ENCODE measurements around the gene ANKAR. TPM values are rescaled to one million over a fixed set of nuclear protein-coding genes. Genes with fewer than 3 reads are reported as not detected.
"Not testable (repeated sequence)": the region's sequence is repeated elsewhere in the genome, so short reads cannot be mapped to it uniquely, and the experiment has no call there.

ANKAR gene
- total and polyA plus RNA-seq, 2 experiments from 2014 or later: 3.0 to 4.4 TPM

DNA sequence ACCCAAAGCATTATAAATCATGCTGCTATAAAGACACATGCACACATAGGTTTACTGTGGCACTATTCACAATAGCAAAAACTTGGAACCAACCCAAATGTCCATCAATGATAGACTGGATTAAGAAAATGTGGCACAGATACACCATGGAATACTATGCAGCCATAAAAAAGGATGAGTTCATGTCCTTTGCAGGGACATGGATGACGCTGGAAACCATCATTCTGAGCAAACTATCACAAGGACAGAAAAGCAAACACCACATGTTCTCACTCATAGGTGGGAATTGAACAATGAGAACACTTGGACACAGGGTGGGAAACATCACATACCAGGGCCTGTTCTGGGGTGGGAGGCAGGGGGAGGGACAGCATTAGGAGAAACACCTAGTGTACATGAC is 43.1 kb downstream of the ANKAR start:
- not testable (repeated sequence) for H3K27ac Mint-ChIP-seq; H3K4me3 Mint-ChIP-seq; H3K4me3 ChIP-seq; ATAC-seq; H4K20me1 ChIP-seq (replicated peaks; ENCODE audit: insufficient read depth); H3K27ac ChIP-seq (ENCODE audit: low read depth); H3K4me2 ChIP-seq; H3F3A ChIP-seq (replicated peaks; ENCODE audit: low read depth); H3K9me2 ChIP-seq (ENCODE audit: insufficient read depth); H2AFZ ChIP-seq; H3K4me1 Mint-ChIP-seq; H3K27me3 Mint-ChIP-seq (ENCODE audit: insufficient read depth, low read depth, poor library complexity); H3K27me3 ChIP-seq (ENCODE audit: insufficient read depth); H3K36me3 ChIP-seq (ENCODE audit: insufficient read depth); H3K79me2 ChIP-seq (replicated peaks; ENCODE audit: insufficient read depth); DNase-seq (ENCODE audit: low spot score); H3K4me1 ChIP-seq (ENCODE audit: insufficient read depth)
- peaks cover 17% of the 10 kb centered on the region; the same call in 2 of the 3 replicates for H3K36me3 Mint-ChIP-seq (ENCODE audit: low read depth)
- H3K9me3 Mint-ChIP-seq: peaks cover 54% of the 10 kb centered on the region

GRCh38 chr2:189719571-189719970 is 45.1 kb downstream of the ANKAR start:
- Mint-ChIP-seq H3K9me3 (peaks cover 34% of the 10 kb centered on the region), H3K4me1 (no peaks in the 10 kb centered on the region), H3K27ac (no peak overlapping the region), H3K27me3 (ENCODE audit: insufficient read depth, low read depth, poor library complexity) (no peaks in the 10 kb centered on the region), H3K36me3 (ENCODE audit: low read depth) (peaks cover 6% of the 10 kb centered on the region; the same call in 1 of the 3 replicates), H3K4me3 (no peak overlapping the region)
- Histone ChIP-seq H3K4me2 (no peak overlapping the region), H4K20me1 (replicated peaks; ENCODE audit: insufficient read depth) (no peaks in the 10 kb centered on the region), H3K4me1 (ENCODE audit: insufficient read depth) (no peaks in the 10 kb centered on the region), H3K36me3 (ENCODE audit: insufficient read depth) (no peaks in the 10 kb centered on the region), H3F3A (replicated peaks; ENCODE audit: low read depth) (no peaks in the 10 kb centered on the region), H3K9me2 (ENCODE audit: insufficient read depth) (no peaks in the 10 kb centered on the region), H3K4me3 (no peak overlapping the region), H3K79me2 (replicated peaks; ENCODE audit: insufficient read depth) (no peaks in the 10 kb centered on the region), H2AFZ (no peak overlapping the region), H3K27ac (ENCODE audit: low read depth) (no peak overlapping the region), H3K27me3 (ENCODE audit: insufficient read depth) (no peaks in the 10 kb centered on the region)
- DNase-seq (ENCODE audit: low spot score) (no peak), ATAC-seq (no peak)
- TF ChIP-seq JUNB (IDR thresholded peaks at IDR 0.05; ENCODE audit: unreplicated experiment): no peak
- no peak for TF ChIP-seq EZH2phosphoT487 (IDR thresholded peaks at IDR 0.05; ENCODE audit: unreplicated experiment)
- no peak for TF ChIP-seq CTCF (conservative IDR thresholded peaks at IDR 0.05; ENCODE audit: low read depth in 2 of 2)
- TF ChIP-seq NANOG (IDR thresholded peaks at IDR 0.05; ENCODE audit: borderline replicate concordance): no peak
- no peak for TF ChIP-seq ZNF114 (CRISPR knock-in tag; IDR thresholded peaks at IDR 0.05)
- TF ChIP-seq POLR2AphosphoS5 (IDR thresholded peaks at IDR 0.05; ENCODE audit: low read depth): no peak
- no peak for TF ChIP-seq EZH2 (IDR thresholded peaks at IDR 0.05; ENCODE audit: low read depth, unreplicated experiment)
- no peak for TF ChIP-seq STAT1 (IDR thresholded peaks at IDR 0.05; ENCODE audit: unreplicated experiment)
- TF ChIP-seq, protein P1, sequence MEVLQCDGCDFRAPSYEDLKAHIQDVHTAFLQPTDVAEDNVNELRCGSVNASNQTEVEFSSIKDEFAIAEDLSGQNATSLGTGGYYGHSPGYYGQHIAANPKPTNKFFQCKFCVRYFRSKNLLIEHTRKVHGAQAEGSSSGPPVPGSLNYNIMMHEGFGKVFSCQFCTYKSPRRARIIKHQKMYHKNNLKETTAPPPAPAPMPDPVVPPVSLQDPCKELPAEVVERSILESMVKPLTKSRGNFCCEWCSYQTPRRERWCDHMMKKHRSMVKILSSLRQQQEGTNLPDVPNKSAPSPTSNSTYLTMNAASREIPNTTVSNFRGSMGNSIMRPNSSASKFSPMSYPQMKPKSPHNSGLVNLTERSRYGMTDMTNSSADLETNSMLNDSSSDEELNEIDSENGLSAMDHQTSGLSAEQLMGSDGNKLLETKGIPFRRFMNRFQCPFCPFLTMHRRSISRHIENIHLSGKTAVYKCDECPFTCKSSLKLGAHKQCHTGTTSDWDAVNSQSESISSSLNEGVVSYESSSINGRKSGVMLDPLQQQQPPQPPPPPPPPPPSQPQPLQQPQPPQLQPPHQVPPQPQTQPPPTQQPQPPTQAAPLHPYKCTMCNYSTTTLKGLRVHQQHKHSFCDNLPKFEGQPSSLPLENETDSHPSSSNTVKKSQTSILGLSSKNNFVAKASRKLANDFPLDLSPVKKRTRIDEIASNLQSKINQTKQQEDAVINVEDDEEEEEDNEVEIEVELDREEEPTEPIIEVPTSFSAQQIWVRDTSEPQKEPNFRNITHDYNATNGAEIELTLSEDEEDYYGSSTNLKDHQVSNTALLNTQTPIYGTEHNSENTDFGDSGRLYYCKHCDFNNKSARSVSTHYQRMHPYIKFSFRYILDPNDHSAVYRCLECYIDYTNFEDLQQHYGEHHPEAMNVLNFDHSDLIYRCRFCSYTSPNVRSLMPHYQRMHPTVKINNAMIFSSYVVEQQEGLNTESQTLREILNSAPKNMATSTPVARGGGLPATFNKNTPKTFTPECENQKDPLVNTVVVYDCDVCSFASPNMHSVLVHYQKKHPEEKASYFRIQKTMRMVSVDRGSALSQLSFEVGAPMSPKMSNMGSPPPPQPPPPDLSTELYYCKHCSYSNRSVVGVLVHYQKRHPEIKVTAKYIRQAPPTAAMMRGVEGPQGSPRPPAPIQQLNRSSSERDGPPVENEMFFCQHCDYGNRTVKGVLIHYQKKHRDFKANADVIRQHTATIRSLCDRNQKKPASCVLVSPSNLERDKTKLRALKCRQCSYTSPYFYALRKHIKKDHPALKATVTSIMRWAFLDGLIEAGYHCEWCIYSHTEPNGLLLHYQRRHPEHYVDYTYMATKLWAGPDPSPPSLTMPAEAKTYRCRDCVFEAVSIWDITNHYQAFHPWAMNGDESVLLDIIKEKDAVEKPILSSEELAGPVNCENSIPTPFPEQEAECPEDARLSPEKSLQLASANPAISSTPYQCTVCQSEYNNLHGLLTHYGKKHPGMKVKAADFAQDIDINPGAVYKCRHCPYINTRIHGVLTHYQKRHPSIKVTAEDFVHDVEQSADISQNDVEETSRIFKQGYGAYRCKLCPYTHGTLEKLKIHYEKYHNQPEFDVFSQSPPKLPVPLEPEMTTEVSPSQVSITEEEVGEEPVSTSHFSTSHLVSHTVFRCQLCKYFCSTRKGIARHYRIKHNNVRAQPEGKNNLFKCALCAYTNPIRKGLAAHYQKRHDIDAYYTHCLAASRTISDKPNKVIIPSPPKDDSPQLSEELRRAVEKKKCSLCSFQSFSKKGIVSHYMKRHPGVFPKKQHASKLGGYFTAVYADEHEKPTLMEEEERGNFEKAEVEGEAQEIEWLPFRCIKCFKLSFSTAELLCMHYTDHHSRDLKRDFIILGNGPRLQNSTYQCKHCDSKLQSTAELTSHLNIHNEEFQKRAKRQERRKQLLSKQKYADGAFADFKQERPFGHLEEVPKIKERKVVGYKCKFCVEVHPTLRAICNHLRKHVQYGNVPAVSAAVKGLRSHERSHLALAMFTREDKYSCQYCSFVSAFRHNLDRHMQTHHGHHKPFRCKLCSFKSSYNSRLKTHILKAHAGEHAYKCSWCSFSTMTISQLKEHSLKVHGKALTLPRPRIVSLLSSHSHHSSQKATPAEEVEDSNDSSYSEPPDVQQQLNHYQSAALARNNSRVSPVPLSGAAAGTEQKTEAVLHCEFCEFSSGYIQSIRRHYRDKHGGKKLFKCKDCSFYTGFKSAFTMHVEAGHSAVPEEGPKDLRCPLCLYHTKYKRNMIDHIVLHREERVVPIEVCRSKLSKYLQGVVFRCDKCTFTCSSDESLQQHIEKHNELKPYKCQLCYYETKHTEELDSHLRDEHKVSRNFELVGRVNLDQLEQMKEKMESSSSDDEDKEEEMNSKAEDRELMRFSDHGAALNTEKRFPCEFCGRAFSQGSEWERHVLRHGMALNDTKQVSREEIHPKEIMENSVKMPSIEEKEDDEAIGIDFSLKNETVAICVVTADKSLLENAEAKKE (CRISPR knock-in tag; IDR thresholded peaks at IDR 0.05): no peak
- TF ChIP-seq ETS1 (IDR thresholded peaks at IDR 0.05): no peak
